ENCODE data around the gene E2F4.

DNA sequence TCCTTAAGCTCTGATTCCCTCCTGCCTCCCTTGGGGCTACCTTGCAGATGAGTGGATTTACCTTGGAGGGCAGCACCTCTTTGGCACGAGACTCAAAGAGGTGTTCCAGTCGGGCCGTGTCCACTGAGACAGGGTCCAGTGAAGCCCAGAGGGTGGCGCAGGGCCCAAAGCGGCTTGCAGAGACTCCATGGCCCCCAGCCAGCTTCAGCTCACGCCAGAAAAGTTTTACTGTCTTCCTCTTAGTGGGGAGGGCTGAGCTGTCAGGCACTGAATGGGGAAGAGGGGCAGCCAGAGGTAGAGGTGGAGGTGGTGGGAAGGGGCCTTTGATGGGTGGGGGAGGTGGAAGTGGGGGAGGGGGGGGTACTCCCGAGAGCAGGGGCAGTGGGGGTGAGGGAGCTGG, 41.6 kb downstream of the E2F4 start:
- no peak for TF ChIP-seq POLR2A (IDR thresholded peaks at IDR 0.05)
- TF ChIP-seq, protein P1, sequence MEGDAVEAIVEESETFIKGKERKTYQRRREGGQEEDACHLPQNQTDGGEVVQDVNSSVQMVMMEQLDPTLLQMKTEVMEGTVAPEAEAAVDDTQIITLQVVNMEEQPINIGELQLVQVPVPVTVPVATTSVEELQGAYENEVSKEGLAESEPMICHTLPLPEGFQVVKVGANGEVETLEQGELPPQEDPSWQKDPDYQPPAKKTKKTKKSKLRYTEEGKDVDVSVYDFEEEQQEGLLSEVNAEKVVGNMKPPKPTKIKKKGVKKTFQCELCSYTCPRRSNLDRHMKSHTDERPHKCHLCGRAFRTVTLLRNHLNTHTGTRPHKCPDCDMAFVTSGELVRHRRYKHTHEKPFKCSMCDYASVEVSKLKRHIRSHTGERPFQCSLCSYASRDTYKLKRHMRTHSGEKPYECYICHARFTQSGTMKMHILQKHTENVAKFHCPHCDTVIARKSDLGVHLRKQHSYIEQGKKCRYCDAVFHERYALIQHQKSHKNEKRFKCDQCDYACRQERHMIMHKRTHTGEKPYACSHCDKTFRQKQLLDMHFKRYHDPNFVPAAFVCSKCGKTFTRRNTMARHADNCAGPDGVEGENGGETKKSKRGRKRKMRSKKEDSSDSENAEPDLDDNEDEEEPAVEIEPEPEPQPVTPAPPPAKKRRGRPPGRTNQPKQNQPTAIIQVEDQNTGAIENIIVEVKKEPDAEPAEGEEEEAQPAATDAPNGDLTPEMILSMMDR (IDR thresholded peaks at IDR 0.05), result no peak
